DND-41 (cell line): Measurements from ENCODE around the gene NPFFR1.

ENCODE experiments used
- EZH2 ChIP-seq: IDR thresholded peaks from 3 replicates; pipeline ENCODE4 v1.6.1; 2012; ENCODE audit warnings: borderline replicate concordance, low read depth, mild to moderate bottlenecking, moderate library complexity, low read length, inconsistent platforms; ENCODE audit not compliant: severe bottlenecking
- TF ChIP-seq, protein P1 (sequence below): IDR thresholded peaks from 2 replicates; pipeline ENCODE4 v1.5.1; 2012; ENCODE audit warnings: borderline replicate concordance, low read length, moderate library complexity, mild to moderate bottlenecking; ENCODE audit not compliant: poor library complexity, severe bottlenecking; ENCODE audit errors: extremely low read depth

DNA sequence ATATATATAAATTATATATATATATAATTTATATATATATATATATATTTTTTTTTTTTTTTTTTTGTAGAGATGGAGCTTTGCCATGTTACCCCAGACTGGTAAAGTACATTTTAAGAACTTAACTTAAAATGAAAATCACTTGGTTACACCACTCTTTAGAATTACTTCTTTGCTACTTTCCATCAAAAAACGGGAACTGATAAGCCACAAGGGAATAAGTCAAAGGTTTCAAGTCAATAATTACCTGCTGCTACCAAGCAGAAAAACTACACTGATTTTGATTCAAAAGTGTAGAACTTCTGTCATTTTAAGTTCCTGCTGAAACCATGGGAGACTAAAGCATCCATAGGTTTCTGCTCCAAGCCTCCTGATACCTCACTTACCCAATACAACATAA, 62.8 kb downstream of the NPFFR1 start:
- no peak for TF ChIP-seq EZH2
- TF ChIP-seq, protein P1, sequence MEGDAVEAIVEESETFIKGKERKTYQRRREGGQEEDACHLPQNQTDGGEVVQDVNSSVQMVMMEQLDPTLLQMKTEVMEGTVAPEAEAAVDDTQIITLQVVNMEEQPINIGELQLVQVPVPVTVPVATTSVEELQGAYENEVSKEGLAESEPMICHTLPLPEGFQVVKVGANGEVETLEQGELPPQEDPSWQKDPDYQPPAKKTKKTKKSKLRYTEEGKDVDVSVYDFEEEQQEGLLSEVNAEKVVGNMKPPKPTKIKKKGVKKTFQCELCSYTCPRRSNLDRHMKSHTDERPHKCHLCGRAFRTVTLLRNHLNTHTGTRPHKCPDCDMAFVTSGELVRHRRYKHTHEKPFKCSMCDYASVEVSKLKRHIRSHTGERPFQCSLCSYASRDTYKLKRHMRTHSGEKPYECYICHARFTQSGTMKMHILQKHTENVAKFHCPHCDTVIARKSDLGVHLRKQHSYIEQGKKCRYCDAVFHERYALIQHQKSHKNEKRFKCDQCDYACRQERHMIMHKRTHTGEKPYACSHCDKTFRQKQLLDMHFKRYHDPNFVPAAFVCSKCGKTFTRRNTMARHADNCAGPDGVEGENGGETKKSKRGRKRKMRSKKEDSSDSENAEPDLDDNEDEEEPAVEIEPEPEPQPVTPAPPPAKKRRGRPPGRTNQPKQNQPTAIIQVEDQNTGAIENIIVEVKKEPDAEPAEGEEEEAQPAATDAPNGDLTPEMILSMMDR, result no peak
